Activated CD8-positive, alpha-beta memory T cell treated with anti-CD3 and anti-CD28 coated beads, Interleukin-2, amount 50 U/mL, for 24 hours (primary cell): ENCODE measurements around the gene GRAP.

Experiments
- DNase-seq: peaks from one replicate; pipeline ENCODE4 v3.0.0-alpha.2; 2020; ENCODE audit errors: extremely low read depth

The GRAP gene

GRCh38 chr17:19002805-19003542 is 43.8 kb downstream of the GRAP start:
- no peak for DNase-seq

GRCh38 chr17:19001907-19002590 is 44.7 kb downstream of the GRAP start:
- no peak for DNase-seq

GRCh38 chr17:19000531-19001325 is 46.0 kb downstream of the GRAP start:
- DNase-seq: no peak

GRCh38 chr17:18999911-19000310 is 46.8 kb downstream of the GRAP start:
- DNase-seq: no peak

GRCh38 chr17:18999394-18999793 is 47.4 kb downstream of the GRAP start:
- no peak for DNase-seq

- DNase-seq: no peak
These were observed 49.0 kb downstream of the GRAP start for GRCh38 chr17:18997650-18998196.

GRCh38 chr17:18996458-18996857 is 50.3 kb downstream of the GRAP start:
- DNase-seq: no peak

- DNase-seq: no peak
These were observed 51.5 kb downstream of the GRAP start for GRCh38 chr17:18995220-18995619.

GRCh38 chr17:18994631-18995030 is 52.1 kb downstream of the GRAP start:
- no peak for DNase-seq

- DNase-seq: no peak
These were observed 52.7 kb downstream of the GRAP start for GRCh38 chr17:18993905-18994526.

- DNase-seq: no peak
These were observed 54.2 kb downstream of the GRAP start for GRCh38 chr17:18992454-18993130.

- no peak for DNase-seq
These were observed 55.0 kb downstream of the GRAP start for GRCh38 chr17:18991531-18992315.

- DNase-seq: no peak
These were observed 56.4 kb downstream of the GRAP start for GRCh38 chr17:18990331-18990730.

GRCh38 chr17:18988546-18989173 is 58.1 kb downstream of the GRAP start:
- DNase-seq: no peak

GRCh38 chr17:18987862-18988545 is 58.8 kb downstream of the GRAP start:
- no peak for DNase-seq

GRCh38 chr17:18987230-18987610 is 59.5 kb downstream of the GRAP start:
- no peak for DNase-seq

GRCh38 chr17:18986541-18987229 is 60.1 kb downstream of the GRAP start:
- DNase-seq: no peak

- no peak for DNase-seq
These were observed 61.3 kb downstream of the GRAP start for GRCh38 chr17:18985475-18985874.
